HEK293T (cell line): ENCODE data around the gene ARNT2.

Source experiments
- CTCF ChIA-PET: fragments of 350-600 bp; formaldehyde crosslinking; extraction: SDS; loops from one replicate; lab custom pipeline; 2021; ENCODE audit warnings: antibody characterized with exemption, inconsistent platforms; lab: Yijun Ruan, JAX
- POLR2A ChIA-PET: fragments of 350-600 bp; formaldehyde crosslinking; extraction: SDS; loops from one replicate; lab custom pipeline; 2020; ENCODE audit warnings: antibody characterized with exemption, inconsistent platforms; lab: Yijun Ruan, JAX
- DNase-seq: peaks from one replicate; pipeline ENCODE4 v3.0.0; 2012; ENCODE audit warnings: mixed read lengths; ENCODE audit errors: extremely low spot score
- ARNT ChIP-seq: fragments of 450-650 bp; IDR thresholded peaks from 2 replicates; pipeline ENCODE4 v1.6.1; 2017; ENCODE audit warnings: mild to moderate bottlenecking
- BHLHE40 ChIP-seq: fragments of 450-650 bp; IDR thresholded peaks from 2 replicates; pipeline ENCODE4 v1.6.1; 2016; ENCODE audit warnings: mild to moderate bottlenecking, moderate library complexity, borderline replicate concordance
- CTBP1 ChIP-seq: fragments of 450-650 bp; IDR thresholded peaks from 2 replicates; pipeline ENCODE4 v1.6.1; 2016; ENCODE audit warnings: borderline replicate concordance
- ELF4 ChIP-seq: fragments of 450-650 bp; IDR thresholded peaks from 2 replicates; pipeline ENCODE4 v1.6.1; 2017; ENCODE audit warnings: antibody characterized with exemption
- FOXA1 ChIP-seq: fragments of 450-650 bp; IDR thresholded peaks from 2 replicates; pipeline ENCODE4 v1.6.1; 2016; ENCODE audit warnings: mild to moderate bottlenecking
- FOXK2 ChIP-seq: fragments of 450-650 bp; IDR thresholded peaks from 2 replicates; pipeline ENCODE4 v1.6.1; 2016; ENCODE audit warnings: mild to moderate bottlenecking
- FOXM1 ChIP-seq: fragments of 450-650 bp; IDR thresholded peaks from 2 replicates; pipeline ENCODE4 v1.6.1; 2017; ENCODE audit warnings: mild to moderate bottlenecking, borderline replicate concordance
- HDGF ChIP-seq: fragments of 450-650 bp; IDR thresholded peaks from 2 replicates; pipeline ENCODE4 v1.6.1; 2017; ENCODE audit warnings: antibody characterized with exemption, borderline replicate concordance
- L3MBTL2 ChIP-seq: fragments of 450-650 bp; conservative IDR thresholded peaks from 2 replicates; pipeline ENCODE4 v1.6.1; 2016; ENCODE audit warnings: mild to moderate bottlenecking
- LEF1 ChIP-seq: fragments of 450-650 bp; IDR thresholded peaks from 2 replicates; pipeline ENCODE4 v1.6.1; 2017; ENCODE audit warnings: mild to moderate bottlenecking, borderline replicate concordance
- NFRKB ChIP-seq: fragments of 450-650 bp; IDR thresholded peaks from 2 replicates; pipeline ENCODE4 v1.6.1; 2016; ENCODE audit warnings: mild to moderate bottlenecking, moderate library complexity
- PKNOX1 ChIP-seq: fragments of 450-650 bp; IDR thresholded peaks from 2 replicates; pipeline ENCODE4 v1.6.1; 2016
- SP1 ChIP-seq: fragments of 450-650 bp; IDR thresholded peaks from 2 replicates; pipeline ENCODE4 v1.6.1; 2017
- SUZ12 ChIP-seq: fragments of 450-650 bp; IDR thresholded peaks from 2 replicates; pipeline ENCODE4 v1.6.1; 2016; ENCODE audit warnings: mild to moderate bottlenecking
- TARDBP ChIP-seq: fragments of 450-650 bp; IDR thresholded peaks from 2 replicates; pipeline ENCODE4 v1.6.1; 2016
- ZNF384 ChIP-seq: fragments of 450-650 bp; IDR thresholded peaks from 2 replicates; pipeline ENCODE4 v1.6.1; 2016

Gene ARNT2

DNA sequence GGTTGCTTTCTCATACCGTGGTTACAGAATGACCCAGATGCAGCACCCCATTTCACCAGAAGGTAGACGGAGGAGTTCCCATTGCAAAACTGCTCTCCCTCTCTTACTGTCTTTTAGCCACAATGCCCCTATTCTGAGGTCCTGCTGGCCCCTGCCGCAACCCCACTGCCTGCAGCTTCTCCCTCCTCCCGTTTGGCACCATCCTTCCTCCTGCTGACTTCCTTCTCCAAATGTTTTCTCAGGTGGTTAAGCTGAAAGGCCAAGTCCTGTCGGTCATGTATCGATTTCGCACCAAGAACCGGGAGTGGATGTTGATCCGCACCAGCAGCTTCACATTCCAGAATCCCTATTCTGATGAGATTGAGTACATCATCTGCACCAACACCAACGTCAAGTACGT lies 158.7 kb downstream of the ARNT2 start:
- TF ChIP-seq FOXA1 (no peak), PKNOX1 (no peak), HDGF (no peak), CTBP1 (no peak), BHLHE40 (no peak), ZNF384 (no peak), LEF1 (no peak), FOXK2 (no peak), TARDBP (no peak), NFRKB (no peak), L3MBTL2 (no peak)
- no peak for DNase-seq
- POLR2A ChIA-PET, result no interaction called here
- CTCF ChIA-PET, result interaction anchor here (1.0 to 1.2 kb wide), 2 partner anchors 214 to 216 kb away, joined by 3 to 4 read pairs; partner anchors contain the start of gene CEMIP

- DNase-seq, result no peak
- CTCF ChIA-PET, result interaction anchor here (1.2 kb wide), 1 partner anchor 216 kb away, joined by 4 read pairs; the partner anchor contains the start of gene CEMIP
- POLR2A ChIA-PET, result no interaction called here
Observed at GRCh38 chr15:80563372-80563997, 159.3 kb downstream of the ARNT2 start.

DNA sequence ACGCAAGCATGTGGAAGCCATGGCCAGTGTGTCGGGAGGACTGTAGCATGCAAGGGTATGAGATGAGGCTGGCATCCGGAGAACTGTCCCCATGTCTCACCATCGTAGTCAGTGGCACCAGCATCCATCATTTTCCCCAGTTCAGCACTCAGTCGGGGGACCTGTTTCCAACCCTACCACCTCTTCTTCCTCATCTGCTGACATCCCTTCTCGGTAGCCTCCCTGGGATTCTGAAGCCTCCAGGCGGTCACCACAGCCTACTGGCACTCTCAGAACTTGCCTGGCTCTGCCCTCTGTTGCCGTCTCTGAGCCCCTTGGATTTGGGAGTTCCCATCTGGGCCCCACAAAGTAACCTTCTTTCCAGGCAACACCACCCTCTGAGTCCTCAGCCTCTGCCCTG lies 159.9 kb downstream of the ARNT2 start:
- ChIA-PET CTCF (no interaction called here), POLR2A (no interaction called here)
- no peak for DNase-seq
- TF ChIP-seq PKNOX1 (no peak), TARDBP (no peak), LEF1 (no peak), ELF4 (no peak), FOXA1 (no peak), FOXM1 (no peak), SUZ12 (no peak)

More at GRCh38 chr15:80563372-80563997, 159.3 kb downstream of the ARNT2 start:
- TF ChIP-seq FOXM1, result no peak
- no peak for TF ChIP-seq NFRKB
- no peak for TF ChIP-seq FOXK2

GRCh38 chr15:80565398-80565797 lies 161.2 kb downstream of the ARNT2 start:
- DNase-seq, result no peak
- CTCF ChIA-PET, result interaction anchor here (3.1 to 3.8 kb wide), 2 partner anchors 211 to 214 kb away, joined by 24 to 37 read pairs; partner anchors contain the start of gene CEMIP
- POLR2A ChIA-PET, result no interaction called here
- TF ChIP-seq HDGF, result no peak
- TF ChIP-seq PKNOX1, result no peak
- no peak for TF ChIP-seq CTBP1

DNA sequence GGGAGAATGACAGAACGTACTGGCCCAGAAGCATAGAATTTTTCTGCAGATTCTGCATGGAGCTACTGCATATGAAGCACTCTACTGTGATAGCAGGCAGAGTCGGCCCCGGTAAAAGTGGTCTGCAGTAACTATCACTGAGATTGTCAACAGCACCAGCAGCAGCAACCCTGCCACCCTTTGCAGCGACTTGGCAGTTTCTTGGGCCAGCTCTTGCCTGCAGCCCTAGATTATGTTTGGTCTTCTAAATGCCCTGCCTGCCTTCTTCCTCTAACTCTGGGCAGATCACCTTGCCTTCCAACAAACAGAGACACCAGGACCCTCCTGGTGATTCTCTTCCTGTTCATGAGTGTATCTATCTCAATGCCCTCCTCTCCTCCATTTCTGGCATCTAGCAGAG lies 161.8 kb downstream of the ARNT2 start:
- no peak for TF ChIP-seq HDGF
- TF ChIP-seq FOXA1, result no peak
- TF ChIP-seq TARDBP, result no peak
- no peak for TF ChIP-seq CTBP1
- no peak for TF ChIP-seq L3MBTL2
- TF ChIP-seq ELF4, result no peak
- CTCF ChIA-PET, result interaction anchor here (3.1 to 3.8 kb wide), 2 partner anchors 211 to 213 kb away, joined by 24 to 37 read pairs; partner anchors contain the start of gene CEMIP
- POLR2A ChIA-PET, result interaction anchor here (0.6 kb wide), 1 partner anchor 2000 kb away, joined by 3 read pairs; no protein-coding TSS in a partner anchor
- no peak for DNase-seq

- CTCF ChIA-PET, result interaction anchor here (0.6 to 3.8 kb wide), 13 partner anchors 9 to 1502 kb away, joined by 3 to 37 read pairs (median 3); partner anchors contain the start of gene CEMIP
- peak; percentile 75 for DNase-seq
- no peak for TF ChIP-seq FOXM1
- TF ChIP-seq SUZ12, result no peak
- no peak for TF ChIP-seq CTBP1
- no peak for TF ChIP-seq ELF4
- no peak for TF ChIP-seq TARDBP
- TF ChIP-seq HDGF, result no peak
- no peak for TF ChIP-seq ZNF384
- TF ChIP-seq NFRKB, result no peak
- no peak for TF ChIP-seq ARNT
- no peak for TF ChIP-seq PKNOX1
- TF ChIP-seq FOXA1, result no peak
- no peak for TF ChIP-seq BHLHE40
- no peak for TF ChIP-seq L3MBTL2
- TF ChIP-seq SP1, result no peak
- TF ChIP-seq LEF1, result no peak
- TF ChIP-seq FOXK2, result no peak
- POLR2A ChIA-PET, result no interaction called here
Observed at GRCh38 chr15:80567721-80568157, 163.6 kb downstream of the ARNT2 start.
